Keratinocyte (primary cell): ENCODE results near the gene MAGOHB. TPM values are rescaled to one million over a fixed set of nuclear protein-coding genes. Genes with fewer than 3 reads are reported as not detected.

Experiments
- DNase-seq: peaks from one replicate; pipeline ENCODE4 v3.0.0-alpha.2; 2011; ENCODE audit warnings: low read depth, missing footprints, low spot score
- FAIRE-seq: peaks from 2 replicates; lab custom pipeline; 2011; peaks lifted over from hg19 to GRCh38; lab: Jason Lieb, UNC
- H2AFZ ChIP-seq: 2 replicates; pipeline ENCODE4 v1.6.0; 2012; ENCODE audit warnings: low read length, control low read depth, inconsistent platforms; ENCODE audit not compliant: control insufficient read depth
- H3K27ac ChIP-seq: 2 replicates; pipeline ENCODE4 v1.5.1; 2011; ENCODE audit warnings: low read length; ENCODE audit not compliant: control insufficient read depth, insufficient read depth
- H3K27me3 ChIP-seq: 3 replicates; pipeline ENCODE4 v1.6.0; 2011; ENCODE audit warnings: low read length; ENCODE audit not compliant: control insufficient read depth, insufficient read depth; ENCODE audit errors: extremely low read depth
- H3K36me3 ChIP-seq, 2 experiments: 2 replicates in 1 of 2; 3 replicates in 1 of 2; pipeline ENCODE4 v1.5.1; 2011; ENCODE audit warnings: low read length in 2 of 2, mild to moderate bottlenecking in 1 of 2; ENCODE audit not compliant: control insufficient read depth in 2 of 2, insufficient read depth in 2 of 2; ENCODE audit errors: extremely low read depth in 1 of 2
- H3K4me1 ChIP-seq: 3 replicates; pipeline ENCODE4 v1.5.1; 2011; ENCODE audit warnings: low read length; ENCODE audit not compliant: control insufficient read depth, insufficient read depth; ENCODE audit errors: extremely low read depth
- H3K4me2 ChIP-seq: 3 replicates; pipeline ENCODE4 v1.6.0; 2011; ENCODE audit warnings: low read depth, low read length; ENCODE audit not compliant: control insufficient read depth, insufficient read depth; ENCODE audit errors: extremely low read depth
- H3K4me3 ChIP-seq, 3 experiments: fragments of 200-600 bp in 1 of 3; sonication (generic) in 1 of 3; 2 replicates in 2 of 3; 3 replicates in 1 of 3; pipeline ENCODE4 v1.5.1; 2011 to 2016; ENCODE audit warnings: low read length in 3 of 3, mild to moderate bottlenecking in 3 of 3, control low read depth in 2 of 3, inconsistent platforms in 1 of 3, low read depth in 1 of 3, mixed read lengths in 1 of 3, mixed run types in 1 of 3, moderate library complexity in 1 of 3; ENCODE audit not compliant: control insufficient read depth in 2 of 3, insufficient read depth in 2 of 3; ENCODE audit errors: extremely low read depth in 1 of 3
- H3K79me2 ChIP-seq: 2 replicates; pipeline ENCODE4 v1.6.0; 2012; ENCODE audit warnings: low read length; ENCODE audit not compliant: control insufficient read depth, insufficient read depth
- H3K9ac ChIP-seq: 3 replicates; pipeline ENCODE4 v1.6.0; 2011; ENCODE audit warnings: low read length; ENCODE audit not compliant: control insufficient read depth, insufficient read depth; ENCODE audit errors: extremely low read depth
- H3K9me1 ChIP-seq: 3 replicates; pipeline ENCODE4 v1.6.0; 2011; ENCODE audit warnings: low read length; ENCODE audit not compliant: control insufficient read depth, insufficient read depth; ENCODE audit errors: extremely low read depth
- H3K9me3 ChIP-seq: 2 replicates; pipeline ENCODE4 v1.5.1; 2012; ENCODE audit warnings: low read depth, low read length; ENCODE audit not compliant: control insufficient read depth
- H4K20me1 ChIP-seq: 3 replicates; pipeline ENCODE4 v1.6.0; 2011; ENCODE audit warnings: low read length; ENCODE audit not compliant: control insufficient read depth, insufficient read depth; ENCODE audit errors: extremely low read depth
- CTCF ChIP-seq, 3 experiments: IDR thresholded peaks in 1 of 3; conservative IDR thresholded peaks in 1 of 3; optimal IDR thresholded peaks in 1 of 3; 2 replicates in 2 of 3; 3 replicates in 1 of 3; pipeline versions ENCODE3 to v1.5.1; 2011; ENCODE audit warnings: low read length in 3 of 3, mild to moderate bottlenecking in 3 of 3, moderate library complexity in 2 of 3, control low read depth in 1 of 3, inconsistent platforms in 1 of 3; ENCODE audit not compliant: insufficient read depth in 2 of 3; ENCODE audit errors: extremely low read depth in 1 of 3
- EZH2 ChIP-seq: IDR thresholded peaks from one replicate; pipeline ENCODE4 v1.6.1; 2012; ENCODE audit warnings: inconsistent platforms, mild to moderate bottlenecking, low read length, moderate library complexity
- dilution Hi-C: fragments of 300-500 bp; cut with MboI; formaldehyde crosslinking; loops from one replicate; pipeline ENCODE4 v1.7.0; 2020; ENCODE audit warnings: low sequenced_read_pairs; ENCODE audit not compliant: extremely low pct_ligation_motif_present
- polyA plus RNA-seq, 5 experiments: library from polyadenylated mRNA; depleted of rRNA in 3 of 5; stranded (reverse) in 3 of 5; stranded (forward) in 1 of 5; unstranded in 1 of 5; fragments of >200 nt; gene quantifications; 1 replicate in 1 of 5; 2 replicates in 3 of 5; 3 replicates in 1 of 5; pipeline versions ENCODE4 v1.2.1 to v1.2.3, GENCODE V29; 2011 to 2012; ENCODE audit warnings: missing spikeins in 2 of 5, low read depth in 1 of 5, low replicate concordance in 1 of 5

The MAGOHB gene
- polyA plus RNA-seq, 1 donor (not counting 4 experiments of a cell fraction or from before 2014, with no cell fraction given), result 34.2 TPM

GRCh38 chr12:10636124-10636523 lies 22.7 kb upstream of the MAGOHB start:
- no peak overlapping the region for H3K27ac ChIP-seq

GRCh38 chr12:10635306-10635705 lies 21.9 kb upstream of the MAGOHB start:
- H3K9ac ChIP-seq, result no peak overlapping the region
- dilution Hi-C loops, result no loop called here
- H3K9me1 ChIP-seq, result no peaks in the 10 kb centered on the region
- no peaks in the 10 kb centered on the region for H3K9me3 ChIP-seq
- TF ChIP-seq CTCF (optimal IDR thresholded peaks at IDR 0.05 in 1 of 3, IDR thresholded peaks at IDR 0.05 in 1 of 3, conservative IDR thresholded peaks at IDR 0.05 in 1 of 3; ENCODE audit: extremely low read depth in 1 of 3, insufficient read depth in 2 of 3, low read length in 3 of 3) (no peak), EZH2 (no peak)
- H3K27me3 ChIP-seq, result no peaks in the 10 kb centered on the region
- H3K36me3 ChIP-seq, result peaks cover 2 to 3% of the 10 kb centered on the region in 2 experiments
- H4K20me1 ChIP-seq, result no peaks in the 10 kb centered on the region
- DNase-seq (no peak), FAIRE-seq (no peak)
- no peak overlapping the region for H3K27ac ChIP-seq
- H3K4me3 ChIP-seq, result no peak overlapping the region
- no peak overlapping the region for H3K4me2 ChIP-seq
- H2AFZ ChIP-seq, result no peak overlapping the region
- H3K4me1 ChIP-seq, result peaks cover 2% of the 10 kb centered on the region
- H3K79me2 ChIP-seq, result no peaks in the 10 kb centered on the region

More at GRCh38 chr12:10636124-10636523, 22.7 kb upstream of the MAGOHB start:
- FAIRE-seq (no peak), DNase-seq (no peak)
- Histone ChIP-seq H3K4me2 (no peak overlapping the region), H3K9me1 (no peaks in the 10 kb centered on the region), H3K4me3 (no peak overlapping the region), H3K9me3 (no peaks in the 10 kb centered on the region), H3K27me3 (no peaks in the 10 kb centered on the region), H2AFZ (no peak overlapping the region), H3K4me1 (peaks cover 2% of the 10 kb centered on the region), H3K36me3 (peaks cover 1 to 2% of the 10 kb centered on the region in 2 experiments), H3K79me2 (no peaks in the 10 kb centered on the region), H3K9ac (no peak overlapping the region), H4K20me1 (no peaks in the 10 kb centered on the region)
- TF ChIP-seq EZH2, result no peak
- dilution Hi-C loops, result no loop called here

GRCh38 chr12:10634427-10634826 lies 21.0 kb upstream of the MAGOHB start:
- no peaks in the 10 kb centered on the region for H4K20me1 ChIP-seq
- DNase-seq (no peak), FAIRE-seq (no peak)
- H3K9me3 ChIP-seq, result no peaks in the 10 kb centered on the region
- no peak overlapping the region for H3K4me2 ChIP-seq
- no peak overlapping the region for H3K4me3 ChIP-seq
- H2AFZ ChIP-seq, result no peak overlapping the region
- H3K27me3 ChIP-seq, result no peaks in the 10 kb centered on the region
- H3K4me1 ChIP-seq, result peaks cover 2% of the 10 kb centered on the region
- no peaks in the 10 kb centered on the region for H3K79me2 ChIP-seq
- TF ChIP-seq CTCF (optimal IDR thresholded peaks at IDR 0.05 in 1 of 3, IDR thresholded peaks at IDR 0.05 in 1 of 3, conservative IDR thresholded peaks at IDR 0.05 in 1 of 3; ENCODE audit: extremely low read depth in 1 of 3, insufficient read depth in 2 of 3, low read length in 3 of 3) (no peak), EZH2 (no peak)
- peaks cover 0 to 3% of the 10 kb centered on the region in 2 experiments for H3K36me3 ChIP-seq
- no peak overlapping the region for H3K27ac ChIP-seq
- no peak overlapping the region for H3K9ac ChIP-seq
- H3K9me1 ChIP-seq, result no peaks in the 10 kb centered on the region
- dilution Hi-C loops, result no loop called here
